Measurements from ENCODE around the gene ACSF3. TPM values are rescaled to one million over a fixed set of nuclear protein-coding genes. Genes with fewer than 3 reads are reported as not detected.

The ACSF3 gene
- total RNA-seq, 1 experiment from 2014 or later, result 34.0 TPM

DNA sequence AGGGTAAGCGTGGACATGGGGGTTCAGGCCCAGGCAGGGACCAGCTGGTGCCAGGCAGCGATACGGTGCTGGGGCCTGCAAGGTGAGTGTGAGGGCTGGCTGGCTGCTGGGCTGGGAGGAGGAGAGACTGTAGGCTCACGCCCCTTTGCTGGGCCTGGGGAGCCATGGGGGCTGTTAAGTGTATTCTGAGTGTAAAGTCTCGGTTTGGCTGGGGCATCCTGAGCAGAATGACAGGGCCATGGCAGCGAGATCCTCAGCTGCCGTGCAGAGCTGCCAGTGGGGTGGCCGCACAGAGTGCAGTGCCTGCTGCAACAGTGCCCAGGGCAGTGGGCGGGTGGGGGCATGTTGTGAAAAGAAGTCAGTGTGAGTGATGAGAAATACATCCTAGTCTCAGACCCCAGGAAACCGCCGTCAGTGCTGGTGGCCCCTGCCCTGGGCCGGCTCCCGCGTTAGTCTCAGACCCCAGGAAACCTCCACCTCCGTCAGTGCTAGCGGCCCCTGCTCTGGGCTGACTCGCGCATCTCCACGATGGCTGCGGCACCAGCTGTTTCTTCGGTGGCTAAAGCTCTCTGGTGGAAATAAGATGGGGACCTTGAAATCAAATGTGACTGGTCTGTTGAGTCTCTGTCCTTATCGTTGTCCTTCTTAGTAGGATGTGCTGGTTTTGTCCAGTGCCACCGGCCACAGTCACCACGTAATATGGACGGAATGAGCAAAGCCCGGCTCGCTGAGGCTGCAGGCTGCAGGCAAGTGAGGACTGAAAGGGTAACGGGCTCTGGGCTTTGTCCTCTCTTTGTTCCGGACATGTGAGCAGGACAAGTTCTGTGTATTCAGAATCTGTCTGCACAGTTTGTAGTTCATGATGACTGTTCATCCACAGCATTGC, 22.9 kb downstream of the ACSF3 start:
- Histone ChIP-seq H3K27ac (no peak overlapping the region), H3K9me3 (ENCODE audit: insufficient read depth, low read depth) (no peaks in the 10 kb centered on the region), H3K36me3 (ENCODE audit: low read depth) (no peaks in the 10 kb centered on the region), H3K9me2 (ENCODE audit: insufficient read depth) (no peaks in the 10 kb centered on the region), H3K27me3 (ENCODE audit: insufficient read depth, low read depth) (no peaks in the 10 kb centered on the region), H3K4me3 (no peak overlapping the region), H4K20me1 (ENCODE audit: insufficient read depth) (no peaks in the 10 kb centered on the region; the same call in none of the 2 replicates), H3F3A (ENCODE audit: insufficient read depth, low read depth) (no peaks in the 10 kb centered on the region), H3K79me2 (ENCODE audit: low read depth) (no peaks in the 10 kb centered on the region), H3K4me1 (replicated peaks; ENCODE audit: insufficient read depth) (no peaks in the 10 kb centered on the region), H3K4me2 (no peak overlapping the region), H2AFZ (no peak overlapping the region)
- ChIA-PET CTCF (no interaction called here), POLR2A (ENCODE audit: unreplicated experiment) (interaction anchor here (0.6 kb wide), 1 partner anchor 11 kb away, joined by 3 read pairs; no protein-coding TSS in a partner anchor)
- intact Hi-C loops (cut with micrococcal nuclease; ENCODE audit: unreplicated experiment), result no loop called here
- DNase-seq, result no peak
- BruUV-seq (replicated peaks), result no TSS peak
- TF ChIP-seq EZH2 (IDR thresholded peaks at IDR 0.05; ENCODE audit: low read depth) (no peak), CTCF (conservative IDR thresholded peaks at IDR 0.05) (no peak)

DNA sequence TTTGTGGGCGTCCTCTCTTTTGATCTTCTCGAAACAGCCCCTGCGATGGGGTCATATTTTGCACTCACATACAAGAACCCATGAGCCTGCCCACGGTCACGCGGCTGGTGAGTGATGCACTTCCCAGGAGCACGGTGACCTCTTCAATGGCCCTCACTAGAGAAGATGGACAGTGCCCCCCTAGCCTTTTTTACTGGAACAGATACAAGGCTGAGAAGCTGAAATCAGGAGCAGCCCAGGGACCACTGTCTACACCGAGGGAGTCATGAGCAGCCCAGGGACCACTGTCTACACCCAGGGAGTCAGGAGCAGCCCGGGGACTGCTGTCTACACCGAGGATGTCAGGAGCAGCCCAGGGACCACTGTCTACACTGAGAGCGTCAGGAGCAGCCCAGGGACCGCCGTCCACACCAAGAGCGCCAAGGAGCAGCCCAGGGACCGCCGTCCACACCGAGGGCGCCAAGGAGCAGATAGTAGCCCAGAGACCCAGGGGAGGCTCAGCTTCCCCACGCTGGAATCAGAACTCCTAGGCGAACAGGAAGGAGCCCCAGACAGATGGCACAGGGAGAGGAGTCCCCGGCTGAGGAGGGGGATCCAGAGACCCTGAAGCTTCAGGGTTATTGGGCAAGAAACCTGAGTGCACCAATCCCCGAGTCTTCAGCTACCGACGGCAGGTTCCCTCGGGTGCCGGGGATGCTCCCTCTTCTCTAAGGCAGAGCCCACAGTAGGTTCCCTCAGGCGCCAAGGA, 23.7 kb downstream of the ACSF3 start:
- CTCF ChIA-PET, result no interaction called here
- no peaks in the 10 kb centered on the region for H3K9me2 ChIP-seq (ENCODE audit: insufficient read depth)
- H4K20me1 ChIP-seq (ENCODE audit: insufficient read depth), result no peaks in the 10 kb centered on the region; the same call in 1 of the 2 replicates
- DNase-seq, result no peak
- H3K27ac ChIP-seq, result no peak overlapping the region
- no peaks in the 10 kb centered on the region for H3K9me3 ChIP-seq (ENCODE audit: insufficient read depth, low read depth)
- H3F3A ChIP-seq (ENCODE audit: insufficient read depth, low read depth), result no peaks in the 10 kb centered on the region
- POLR2A ChIA-PET (ENCODE audit: unreplicated experiment), result no interaction called here
- no peak overlapping the region for H2AFZ ChIP-seq
- no peak overlapping the region for H3K4me2 ChIP-seq
- H3K27me3 ChIP-seq (ENCODE audit: insufficient read depth, low read depth), result no peaks in the 10 kb centered on the region
- no peaks in the 10 kb centered on the region for H3K79me2 ChIP-seq (ENCODE audit: low read depth)
- H3K36me3 ChIP-seq (ENCODE audit: low read depth), result no peaks in the 10 kb centered on the region
- no peaks in the 10 kb centered on the region for H3K4me1 ChIP-seq (replicated peaks; ENCODE audit: insufficient read depth)
- TF ChIP-seq EZH2 (IDR thresholded peaks at IDR 0.05; ENCODE audit: low read depth) (no peak), CTCF (conservative IDR thresholded peaks at IDR 0.05) (no peak)
- no peak overlapping the region for H3K4me3 ChIP-seq
- intact Hi-C loops (cut with micrococcal nuclease; ENCODE audit: unreplicated experiment), result no loop called here
- no TSS peak for BruUV-seq (replicated peaks)

DNA sequence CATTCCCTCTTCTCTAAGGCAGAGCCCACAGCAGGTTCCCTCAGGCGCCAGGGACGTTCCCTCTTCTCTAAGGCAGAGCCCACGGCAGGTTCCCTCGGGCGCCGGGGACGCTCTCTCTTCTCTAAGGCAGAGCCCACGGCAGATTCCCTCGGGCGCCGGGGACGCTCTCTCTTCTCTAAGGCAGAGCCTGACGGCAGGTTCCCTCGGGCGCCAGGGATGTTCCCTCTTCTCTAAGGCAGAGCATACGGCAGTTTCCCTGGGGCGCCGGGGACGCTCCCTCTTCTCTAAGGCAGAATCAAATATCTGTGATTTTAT, 24.3 kb downstream of the ACSF3 start:
- H3K4me1 ChIP-seq (replicated peaks; ENCODE audit: insufficient read depth), result no peaks in the 10 kb centered on the region
- no peaks in the 10 kb centered on the region for H3K36me3 ChIP-seq (ENCODE audit: low read depth)
- DNase-seq, result no peak
- BruUV-seq (replicated peaks), result no TSS peak
- no peak overlapping the region for H3K4me3 ChIP-seq
- ChIA-PET CTCF (no interaction called here), POLR2A (ENCODE audit: unreplicated experiment) (no interaction called here)
- H3K27me3 ChIP-seq (ENCODE audit: insufficient read depth, low read depth), result no peaks in the 10 kb centered on the region
- H3K9me2 ChIP-seq (ENCODE audit: insufficient read depth), result no peaks in the 10 kb centered on the region
- H3K27ac ChIP-seq, result no peak overlapping the region
- no peaks in the 10 kb centered on the region for H3K9me3 ChIP-seq (ENCODE audit: insufficient read depth, low read depth)
- no peaks in the 10 kb centered on the region for H3F3A ChIP-seq (ENCODE audit: insufficient read depth, low read depth)
- H2AFZ ChIP-seq, result no peak overlapping the region
- no peaks in the 10 kb centered on the region for H3K79me2 ChIP-seq (ENCODE audit: low read depth)
- intact Hi-C loops (cut with micrococcal nuclease; ENCODE audit: unreplicated experiment), result no loop called here
- no peak for TF ChIP-seq CTCF (conservative IDR thresholded peaks at IDR 0.05)
- H4K20me1 ChIP-seq (ENCODE audit: insufficient read depth), result no peaks in the 10 kb centered on the region; the same call in 1 of the 2 replicates
- H3K4me2 ChIP-seq, result no peak overlapping the region

All from PC-9 (cell line).